Activated naive CD8-positive, alpha-beta T cell treated with anti-CD3 and anti-CD28 coated beads for 36 hours (primary cell): Measurements from ENCODE around the gene AUP1. TPM values are rescaled to one million over a fixed set of nuclear protein-coding genes. Genes with fewer than 3 reads are reported as not detected.
A peak's percentile ranks its signal among the peaks of the same experiment; 100 is the strongest.

Experiments
- DNase-seq: peaks from one replicate; pipeline ENCODE4 v3.0.0; 2021
- H3K27ac Mint-ChIP-seq: one replicate; pipeline ENCODE4 v1.8.0; 2022; ENCODE audit warnings: mild to moderate bottlenecking, moderate library complexity, mixed read lengths
- H3K27me3 Mint-ChIP-seq: one replicate; pipeline ENCODE4 v1.8.0; 2022; ENCODE audit warnings: mild to moderate bottlenecking, mixed read lengths
- H3K36me3 Mint-ChIP-seq: one replicate; pipeline ENCODE4 v1.8.0; 2021; ENCODE audit warnings: mild to moderate bottlenecking, mixed read lengths
- H3K4me1 Mint-ChIP-seq: one replicate; pipeline ENCODE4 v1.8.0; 2021; ENCODE audit warnings: mixed read lengths
- H3K4me3 Mint-ChIP-seq: one replicate; pipeline ENCODE4 v1.8.0; 2022; ENCODE audit warnings: mild to moderate bottlenecking, moderate library complexity, mixed read lengths
- H3K9me3 Mint-ChIP-seq: one replicate; pipeline ENCODE4 v1.8.0; 2022; ENCODE audit warnings: mixed read lengths
- total RNA-seq, 2 experiments: library from RNA; stranded (reverse); gene quantifications; one replicate each; pipeline ENCODE4 v1.2.3, GENCODE V29; 2021

AUP1 gene
- total RNA-seq, 2 experiments from 2014 or later, result 138 to 140 TPM

DNA sequence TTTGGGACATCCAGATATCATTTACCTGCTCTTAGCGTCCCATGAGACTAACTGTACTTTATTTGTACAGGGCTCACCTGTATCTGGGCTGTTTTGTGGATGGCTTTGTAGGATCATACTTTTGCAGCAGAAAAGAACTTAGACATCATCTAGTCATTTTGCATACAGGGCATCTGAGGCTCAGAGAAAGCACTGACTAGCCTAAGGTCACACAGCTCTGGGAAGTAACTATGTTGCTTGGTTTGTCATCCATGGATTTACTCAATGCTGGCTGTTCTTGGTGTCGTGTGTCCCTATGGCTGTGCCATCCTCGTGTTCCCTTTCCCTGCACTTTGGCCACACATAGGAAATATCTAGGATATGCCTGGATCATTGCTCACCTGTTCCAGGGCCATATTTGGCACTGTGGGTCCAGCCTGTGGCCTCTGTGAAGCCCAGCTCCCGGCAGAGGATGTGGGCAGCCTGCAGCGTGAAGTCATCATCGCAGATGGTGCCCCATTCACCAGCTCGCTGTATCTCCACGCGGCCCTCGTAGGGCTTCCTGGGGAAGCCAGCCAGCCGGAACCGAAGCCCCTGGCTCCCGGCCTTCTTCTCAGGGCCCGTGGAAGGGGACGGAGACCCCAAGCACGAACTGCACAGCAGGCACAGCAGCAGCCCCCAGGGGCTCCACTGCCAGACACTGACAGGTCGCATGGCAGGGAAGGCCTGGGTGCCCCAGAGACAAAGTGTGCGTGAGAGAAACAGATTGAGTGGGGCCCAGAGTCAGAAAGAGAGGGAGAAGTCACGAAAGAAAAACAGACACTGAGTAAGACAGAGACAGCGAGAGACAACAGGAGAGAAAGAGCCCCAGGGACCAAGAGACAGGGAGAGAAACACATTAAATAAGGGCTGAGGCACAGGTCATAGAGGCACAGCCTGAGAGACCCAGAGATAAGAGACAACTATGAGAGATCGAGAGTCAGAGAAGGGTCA lies 22.7 kb upstream of the AUP1 start:
- H3K4me3 Mint-ChIP-seq, result no peak overlapping the region
- no peaks in the 10 kb centered on the region for H3K9me3 Mint-ChIP-seq
- peaks cover 12% of the 10 kb centered on the region for H3K4me1 Mint-ChIP-seq
- peaks cover 4% of the 10 kb centered on the region for H3K36me3 Mint-ChIP-seq
- H3K27ac Mint-ChIP-seq, result no peak overlapping the region
- DNase-seq, result no peak
- H3K27me3 Mint-ChIP-seq, result peaks cover 47% of the 10 kb centered on the region

DNA sequence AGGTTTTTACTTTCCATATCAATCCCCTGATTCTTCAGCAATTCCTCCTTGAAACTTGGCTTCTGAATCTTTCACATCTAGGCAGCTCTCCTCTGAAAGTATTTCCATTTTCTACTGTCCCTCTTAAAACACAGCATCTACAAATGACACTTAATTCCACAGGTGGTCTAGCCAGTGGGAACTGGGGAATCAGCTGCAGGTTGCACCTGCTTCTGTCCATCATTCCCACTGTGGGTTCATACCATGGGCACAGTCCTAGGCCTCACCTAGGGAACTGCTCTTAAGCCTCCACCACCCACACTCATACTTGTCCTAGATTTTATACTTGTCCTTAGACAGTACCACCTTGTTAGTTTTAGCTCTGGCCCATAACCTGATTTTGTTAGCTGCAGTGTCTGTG lies 22.0 kb upstream of the AUP1 start:
- Mint-ChIP-seq H3K36me3 (peaks cover 4% of the 10 kb centered on the region), H3K4me1 (peaks cover 12% of the 10 kb centered on the region), H3K27ac (no peak overlapping the region), H3K27me3 (peaks cover 49% of the 10 kb centered on the region), H3K9me3 (no peaks in the 10 kb centered on the region), H3K4me3 (no peak overlapping the region)
- no peak for DNase-seq

DNA sequence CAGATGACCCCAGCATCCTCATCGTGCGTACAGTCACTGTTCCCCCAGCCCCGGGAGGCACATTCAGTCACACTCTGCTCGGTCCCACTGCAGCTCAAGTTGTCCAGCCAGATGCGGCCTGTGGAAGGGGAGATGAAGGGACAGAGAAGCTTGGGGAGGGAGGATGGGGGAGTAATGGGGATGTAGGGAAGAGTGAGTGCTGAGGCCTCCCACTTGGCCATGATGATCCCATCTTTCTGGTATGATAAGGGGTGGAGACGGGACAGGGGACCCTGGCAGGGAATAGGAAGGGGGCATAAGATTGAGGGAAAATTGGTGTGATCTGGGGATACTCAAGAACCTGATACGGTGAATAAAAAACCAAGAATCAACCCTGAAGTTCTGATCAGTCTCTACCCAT lies 20.7 kb upstream of the AUP1 start:
- H3K4me3 Mint-ChIP-seq, result no peak overlapping the region

DNA sequence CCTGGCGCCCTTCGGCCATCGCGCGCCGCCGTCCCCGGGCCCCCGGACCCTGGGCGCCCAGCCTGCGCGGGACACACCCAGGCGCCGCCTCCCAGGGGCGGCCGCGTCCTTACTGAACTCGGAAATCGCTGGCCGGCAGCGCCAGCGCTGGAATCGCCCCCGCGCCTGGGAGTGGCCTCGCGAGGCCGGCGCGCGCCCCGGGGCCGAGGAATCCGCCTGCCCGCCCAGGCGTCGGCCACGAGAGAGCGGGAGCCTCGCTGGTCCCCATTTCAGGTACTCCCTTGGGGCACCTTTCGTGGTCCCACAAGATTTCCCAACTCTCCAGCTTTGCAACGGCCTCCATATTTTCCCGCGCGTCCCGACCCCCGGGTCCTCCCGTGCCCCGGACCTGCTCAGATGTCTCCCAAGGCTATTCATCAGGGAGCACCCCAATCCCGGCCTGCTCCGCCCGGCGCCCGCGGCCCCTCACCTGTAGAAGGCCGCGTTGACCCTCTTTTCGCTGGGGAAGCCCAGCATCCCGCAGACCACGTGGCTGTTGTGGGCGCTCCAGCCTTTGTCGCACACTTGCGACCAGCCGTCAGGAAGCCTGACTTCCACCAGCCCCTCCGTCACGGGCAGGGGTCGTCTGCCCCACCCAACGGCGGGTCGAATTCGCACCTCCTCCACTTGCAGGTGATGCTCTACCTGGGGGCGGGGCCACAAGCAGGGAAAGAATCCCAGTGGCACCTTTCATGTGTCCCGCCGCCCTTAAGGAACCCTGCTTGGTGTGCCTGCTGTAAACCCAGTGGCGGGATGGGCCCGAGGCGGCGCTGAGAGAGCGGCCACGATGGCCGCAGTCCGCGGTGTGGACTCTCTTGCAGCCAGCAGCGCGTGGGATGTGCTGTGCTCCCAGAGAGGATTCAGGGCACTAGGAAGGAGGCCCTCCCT lies 19.7 kb upstream of the AUP1 start:
- Mint-ChIP-seq H3K27me3 (peaks cover 65% of the 10 kb centered on the region), H3K4me1 (peaks cover 6% of the 10 kb centered on the region), H3K36me3 (no peaks in the 10 kb centered on the region), H3K9me3 (no peaks in the 10 kb centered on the region), H3K27ac (peak overlapping the region; percentile 7), H3K4me3 (peak overlapping the region; percentile 69)
- DNase-seq, result peak; percentile 52

More for the DNA sequence above, 20.7 kb upstream of the AUP1 start:
- no peak for DNase-seq
- H3K36me3 Mint-ChIP-seq, result no peaks in the 10 kb centered on the region
- H3K27ac Mint-ChIP-seq, result no peak overlapping the region
- no peaks in the 10 kb centered on the region for H3K9me3 Mint-ChIP-seq
- peaks cover 6% of the 10 kb centered on the region for H3K4me1 Mint-ChIP-seq
- peaks cover 59% of the 10 kb centered on the region for H3K27me3 Mint-ChIP-seq

DNA sequence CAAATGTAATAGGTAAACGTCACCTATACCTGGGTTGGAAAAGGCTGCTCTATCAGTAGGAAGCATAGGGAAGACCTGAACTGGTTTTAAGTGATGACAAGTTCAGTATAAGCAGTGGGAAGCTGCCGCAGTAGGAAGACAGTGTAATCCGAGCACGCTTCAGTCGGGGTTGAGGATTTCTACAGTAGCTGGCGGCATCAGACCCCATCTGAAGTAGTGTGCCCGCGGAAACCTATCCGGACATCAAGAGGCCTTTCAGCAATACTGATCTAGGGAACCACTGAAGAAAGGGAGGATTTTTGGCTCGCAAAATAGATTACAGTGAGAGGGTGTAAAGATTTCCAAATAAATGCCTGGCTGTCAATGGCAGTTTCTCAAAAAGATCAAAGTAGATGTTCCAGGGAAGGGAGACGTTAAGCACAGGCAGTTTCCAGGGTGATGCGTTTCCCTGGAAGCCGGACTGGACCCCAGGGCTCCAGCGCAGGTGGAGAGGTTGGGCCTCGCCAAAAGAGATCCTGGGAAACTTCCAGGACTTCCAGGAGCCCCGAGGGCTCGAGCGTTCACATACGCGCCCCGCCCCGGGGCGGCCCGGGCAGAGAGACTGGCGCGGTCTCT lies 18.9 kb upstream of the AUP1 start:
- no peak for DNase-seq
- no peaks in the 10 kb centered on the region for H3K36me3 Mint-ChIP-seq
- no peaks in the 10 kb centered on the region for H3K9me3 Mint-ChIP-seq
- H3K27me3 Mint-ChIP-seq, result peaks cover 63% of the 10 kb centered on the region
- peak overlapping the region; percentile 60 for H3K4me3 Mint-ChIP-seq
- peaks cover 6% of the 10 kb centered on the region for H3K4me1 Mint-ChIP-seq
- no peak overlapping the region for H3K27ac Mint-ChIP-seq

DNA sequence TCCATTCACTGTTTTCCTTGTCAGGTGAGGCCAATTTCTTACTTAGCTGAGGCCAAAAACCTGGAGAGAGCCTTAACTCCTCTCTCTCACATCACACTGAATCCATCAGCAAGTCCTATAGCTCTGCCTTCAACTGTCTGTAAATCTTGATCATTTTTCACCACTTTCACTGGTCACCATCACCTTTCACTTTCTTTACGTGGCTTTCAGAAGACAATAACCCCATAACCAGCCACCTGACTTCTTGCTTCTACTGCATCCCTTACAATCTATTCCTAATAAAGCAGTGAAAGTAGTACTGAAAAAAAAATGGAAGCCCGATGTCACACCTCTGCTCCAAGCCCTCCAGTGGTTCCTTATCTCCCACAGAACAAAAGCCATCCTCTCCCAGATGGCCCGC lies 16.5 kb upstream of the AUP1 start:
- H3K27ac Mint-ChIP-seq, result no peak overlapping the region
- H3K36me3 Mint-ChIP-seq, result no peaks in the 10 kb centered on the region
- no peaks in the 10 kb centered on the region for H3K9me3 Mint-ChIP-seq
- H3K4me3 Mint-ChIP-seq, result no peak overlapping the region
- H3K27me3 Mint-ChIP-seq, result peaks cover 64% of the 10 kb centered on the region
- DNase-seq, result no peak
- peaks cover 6% of the 10 kb centered on the region for H3K4me1 Mint-ChIP-seq

DNA sequence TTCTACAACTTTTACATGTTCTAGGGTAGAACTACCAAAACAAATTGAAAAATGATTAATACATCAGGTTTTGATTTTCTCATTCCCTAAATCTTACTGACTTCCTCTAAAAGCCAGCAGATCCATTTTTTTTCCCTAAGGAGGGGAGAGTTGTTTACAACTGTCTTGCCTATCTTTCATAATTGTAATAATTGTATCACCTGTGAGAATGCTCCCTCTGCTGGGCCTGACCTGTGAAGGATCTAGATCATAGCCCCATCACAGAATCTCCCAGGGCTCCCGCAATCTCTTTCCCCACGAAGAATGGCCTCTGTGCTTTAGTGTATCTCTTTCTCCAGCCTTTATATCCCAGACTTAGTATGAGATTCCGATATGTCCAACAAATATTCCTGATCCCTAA lies 15.1 kb upstream of the AUP1 start:
- no peak for DNase-seq
- Mint-ChIP-seq H3K27me3 (peaks cover 54% of the 10 kb centered on the region), H3K4me1 (peaks cover 6% of the 10 kb centered on the region), H3K36me3 (no peaks in the 10 kb centered on the region), H3K4me3 (no peak overlapping the region), H3K27ac (no peak overlapping the region), H3K9me3 (no peaks in the 10 kb centered on the region)

DNA sequence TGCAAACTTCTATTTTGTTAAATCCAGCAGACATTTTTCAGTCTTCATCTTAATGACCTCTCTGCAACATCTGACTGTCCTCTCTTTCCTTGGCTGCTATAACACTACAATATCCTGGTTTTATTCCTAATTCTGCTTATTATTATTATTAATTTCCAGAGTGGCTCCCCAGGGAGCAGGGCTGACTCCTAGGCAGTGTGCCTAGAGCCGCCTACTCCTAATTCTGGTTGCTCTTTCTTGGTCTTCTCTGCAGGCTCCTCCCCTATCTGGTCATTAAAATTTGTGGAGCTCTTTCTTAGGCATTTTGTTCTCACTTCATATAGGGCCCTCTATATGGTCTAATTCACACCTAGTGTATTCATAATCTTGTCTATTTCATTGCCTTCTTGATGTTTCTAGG lies 13.5 kb upstream of the AUP1 start:
- Mint-ChIP-seq H3K27me3 (peaks cover 59% of the 10 kb centered on the region), H3K36me3 (no peaks in the 10 kb centered on the region), H3K9me3 (no peaks in the 10 kb centered on the region), H3K4me1 (peaks cover 6% of the 10 kb centered on the region), H3K4me3 (no peak overlapping the region), H3K27ac (no peak overlapping the region)
- no peak for DNase-seq

DNA sequence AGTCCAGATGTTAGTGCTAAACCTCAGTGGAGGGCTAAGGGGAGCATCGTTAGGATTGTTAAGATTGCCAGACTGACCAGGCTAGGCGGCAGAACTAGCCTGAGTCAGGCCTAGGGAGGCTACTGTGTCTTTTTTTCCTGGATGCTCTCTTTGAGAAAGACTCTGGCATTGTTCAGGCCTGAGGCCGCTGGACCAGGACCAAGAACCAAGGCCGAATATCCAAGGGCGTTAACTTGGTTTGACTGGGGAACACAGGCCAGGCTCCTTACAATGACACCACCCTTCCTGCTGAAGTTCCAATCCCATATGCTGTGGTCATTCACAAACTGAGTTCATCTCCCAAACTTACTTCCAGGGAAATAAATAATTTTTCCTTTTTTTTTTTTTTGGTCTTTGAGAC lies 10.8 kb upstream of the AUP1 start:
- H3K36me3 Mint-ChIP-seq, result no peaks in the 10 kb centered on the region
- no peak overlapping the region for H3K4me3 Mint-ChIP-seq
- H3K27ac Mint-ChIP-seq, result no peak overlapping the region
- no peaks in the 10 kb centered on the region for H3K9me3 Mint-ChIP-seq
- peaks cover 41% of the 10 kb centered on the region for H3K27me3 Mint-ChIP-seq
- DNase-seq, result no peak
- H3K4me1 Mint-ChIP-seq, result peaks cover 6% of the 10 kb centered on the region

DNA sequence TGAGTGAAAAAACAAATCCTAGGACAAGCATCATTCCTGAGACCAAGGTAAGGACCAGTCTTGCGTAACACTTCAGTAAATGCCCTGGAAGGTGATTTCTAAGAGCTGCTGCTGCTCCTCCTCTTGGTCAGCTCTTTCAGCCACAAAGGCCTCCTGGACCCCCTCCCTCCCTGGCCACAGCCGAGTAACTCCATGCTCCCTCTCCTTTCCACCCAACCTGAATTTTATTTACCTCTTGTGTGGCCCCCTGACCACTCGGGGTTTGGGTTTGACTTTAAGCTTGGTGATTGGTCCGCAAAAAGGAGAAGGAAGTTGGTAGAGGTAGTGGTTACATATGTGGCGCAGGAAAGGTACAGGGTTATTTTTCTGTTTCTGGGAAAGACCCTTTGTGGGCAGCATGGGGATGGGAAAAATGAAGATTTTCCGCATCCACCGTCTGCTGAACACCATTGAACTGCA lies 9.4 kb upstream of the AUP1 start:
- no peak for DNase-seq
- Mint-ChIP-seq H3K27ac (peak overlapping the region; percentile 30), H3K36me3 (no peaks in the 10 kb centered on the region), H3K9me3 (no peaks in the 10 kb centered on the region), H3K4me3 (no peak overlapping the region), H3K27me3 (peaks cover 33% of the 10 kb centered on the region), H3K4me1 (peaks cover 6% of the 10 kb centered on the region)

DNA sequence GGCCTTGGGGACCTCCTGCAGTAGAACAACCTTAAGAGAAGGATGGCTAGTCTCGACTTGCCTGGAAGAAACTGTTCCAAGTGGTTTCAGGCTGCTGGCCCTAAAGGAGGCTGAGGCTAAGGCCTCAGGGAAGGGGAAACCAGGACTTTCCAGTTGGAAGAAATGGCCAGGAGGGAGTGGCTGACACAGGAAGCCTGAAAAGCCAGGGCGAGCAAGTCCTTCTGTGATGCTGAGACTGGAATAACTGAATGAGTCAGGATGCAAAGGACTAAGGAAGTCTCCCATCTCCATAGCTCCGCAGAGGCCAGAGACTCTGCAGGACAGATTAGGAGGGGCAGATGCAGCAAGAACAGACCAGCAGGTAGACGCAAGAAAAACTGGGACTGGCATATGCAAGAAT lies 7.6 kb upstream of the AUP1 start:
- peaks cover 7% of the 10 kb centered on the region for H3K36me3 Mint-ChIP-seq
- no peak for DNase-seq
- H3K27me3 Mint-ChIP-seq, result peaks cover 24% of the 10 kb centered on the region
- H3K27ac Mint-ChIP-seq, result no peak overlapping the region
- no peaks in the 10 kb centered on the region for H3K9me3 Mint-ChIP-seq
- no peak overlapping the region for H3K4me3 Mint-ChIP-seq
- peaks cover 9% of the 10 kb centered on the region for H3K4me1 Mint-ChIP-seq

DNA sequence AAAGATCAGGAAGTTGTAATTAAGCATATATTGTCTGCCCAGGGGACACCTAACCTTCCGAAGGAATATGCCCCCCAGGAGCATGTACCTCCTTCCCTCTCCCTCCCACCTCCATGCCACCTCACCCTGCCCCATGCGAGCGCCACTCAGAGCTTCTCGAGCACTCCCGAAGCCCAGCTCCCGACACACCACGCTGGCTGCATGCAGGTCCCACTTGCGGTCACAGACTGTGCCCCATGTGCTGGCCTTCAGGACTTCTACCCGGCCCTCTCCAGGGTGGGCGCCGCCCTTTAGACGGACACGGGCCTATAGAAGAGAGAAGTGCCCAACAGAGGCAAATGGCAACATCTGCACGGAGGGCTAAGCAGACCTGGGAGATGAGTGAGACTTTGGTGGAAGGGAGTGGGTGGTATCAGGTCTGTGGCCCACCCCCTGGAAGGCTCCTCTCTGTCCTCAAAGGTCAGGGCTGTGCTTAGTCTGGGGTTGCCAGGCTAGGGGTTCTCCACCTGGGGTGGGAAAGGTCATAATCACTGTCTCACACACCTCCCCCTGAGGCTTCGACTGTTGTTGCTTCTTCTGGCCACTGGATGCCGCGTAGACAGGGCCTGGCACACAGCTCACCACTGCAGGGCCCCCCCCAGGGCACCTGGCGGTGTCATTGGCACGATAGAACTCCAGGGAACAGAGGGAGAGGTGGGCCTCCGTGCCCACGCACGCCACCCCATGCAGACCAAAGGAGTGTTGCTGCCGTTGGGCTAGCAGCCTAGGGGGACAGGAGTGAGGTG lies 6.9 kb upstream of the AUP1 start:
- Mint-ChIP-seq H3K27ac (no peak overlapping the region), H3K36me3 (peaks cover 13% of the 10 kb centered on the region), H3K4me1 (peaks cover 17% of the 10 kb centered on the region), H3K9me3 (no peaks in the 10 kb centered on the region), H3K27me3 (peaks cover 20% of the 10 kb centered on the region), H3K4me3 (no peak overlapping the region)
- DNase-seq, result no peak

DNA sequence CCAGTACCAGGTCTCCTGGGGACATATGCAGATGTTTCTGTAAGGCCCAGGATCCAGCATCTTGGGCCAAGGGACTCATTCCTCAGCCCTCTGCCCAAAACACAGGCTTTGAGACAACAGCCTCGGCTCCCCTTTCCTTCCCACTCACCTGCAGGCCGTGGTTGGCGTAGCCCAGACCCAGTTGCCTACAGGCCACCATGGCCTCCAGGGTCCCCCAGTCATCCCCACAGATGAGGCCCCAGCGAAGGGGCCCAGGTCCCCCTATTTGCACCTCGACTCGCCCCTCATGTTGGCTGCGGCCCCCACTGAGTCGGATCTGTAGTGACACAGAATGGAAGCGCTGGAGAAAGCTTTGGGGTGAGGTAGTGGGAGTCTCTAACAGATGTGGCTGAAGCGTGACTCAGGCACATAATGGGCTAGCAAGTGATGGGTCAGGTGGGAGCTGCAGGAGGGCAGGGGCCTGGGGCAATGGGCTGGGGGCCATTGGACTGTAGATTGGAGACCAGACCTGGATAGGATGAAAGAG lies 6.0 kb upstream of the AUP1 start:
- H3K27me3 Mint-ChIP-seq, result peaks cover 20% of the 10 kb centered on the region
- no peak for DNase-seq
- H3K27ac Mint-ChIP-seq, result no peak overlapping the region
- H3K4me1 Mint-ChIP-seq, result peaks cover 25% of the 10 kb centered on the region
- peaks cover 22% of the 10 kb centered on the region for H3K36me3 Mint-ChIP-seq
- no peaks in the 10 kb centered on the region for H3K9me3 Mint-ChIP-seq
- H3K4me3 Mint-ChIP-seq, result no peak overlapping the region

DNA sequence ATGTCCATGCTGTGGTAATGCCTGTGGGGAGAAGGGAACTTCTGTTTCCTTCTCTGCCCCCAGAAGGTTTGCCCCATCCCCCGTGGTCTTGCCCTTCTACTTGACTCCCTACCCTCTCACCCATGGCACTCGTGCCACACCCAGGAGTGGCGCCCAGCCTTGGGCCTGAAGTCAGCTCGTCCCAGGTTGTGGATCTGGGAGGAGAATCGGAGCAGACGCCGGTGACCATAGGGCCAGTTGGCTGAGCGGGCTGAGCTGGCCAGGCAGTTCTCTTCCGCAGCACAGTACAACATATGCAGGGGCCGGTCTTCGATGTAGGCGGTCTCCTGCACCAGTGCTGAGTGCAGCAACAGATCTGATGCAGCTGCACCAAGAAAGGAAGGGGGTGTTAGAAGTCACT lies 4.9 kb upstream of the AUP1 start:
- Mint-ChIP-seq H3K4me3 (no peak overlapping the region), H3K9me3 (no peaks in the 10 kb centered on the region), H3K36me3 (peaks cover 23% of the 10 kb centered on the region), H3K27me3 (peaks cover 14% of the 10 kb centered on the region), H3K27ac (no peak overlapping the region), H3K4me1 (peaks cover 26% of the 10 kb centered on the region)
- DNase-seq, result no peak
